Upper lobe of left lung (tissue), 4 donors: Measurements from ENCODE around the gene DCDC2C.

ENCODE experiments used
- EP300 ChIP-seq, 4 donors: sonication (generic); formaldehyde crosslinking; IDR thresholded peaks; one replicate each; pipeline ENCODE4 v1.5.1; 2017; ENCODE audit warnings: antibody characterized with exemption in 4 of 4, control low read depth in 2 of 4
- POLR2AphosphoS5 ChIP-seq, 2 donors: sonication (generic); formaldehyde crosslinking; IDR thresholded peaks; one replicate each; pipeline ENCODE4 v1.5.1; 2017; ENCODE audit warnings: antibody characterized with exemption in 2 of 2
- TF ChIP-seq, protein P1 (sequence below), 6 experiments: fragments of 450-650 bp in 4 of 6; fragments of 200-600 bp in 2 of 6; sonication (generic) in 2 of 6; IDR thresholded peaks; one replicate each; pipeline ENCODE4 v1.5.1; 2016 to 2019; ENCODE audit warnings: antibody characterized with exemption in 6 of 6

DNA sequence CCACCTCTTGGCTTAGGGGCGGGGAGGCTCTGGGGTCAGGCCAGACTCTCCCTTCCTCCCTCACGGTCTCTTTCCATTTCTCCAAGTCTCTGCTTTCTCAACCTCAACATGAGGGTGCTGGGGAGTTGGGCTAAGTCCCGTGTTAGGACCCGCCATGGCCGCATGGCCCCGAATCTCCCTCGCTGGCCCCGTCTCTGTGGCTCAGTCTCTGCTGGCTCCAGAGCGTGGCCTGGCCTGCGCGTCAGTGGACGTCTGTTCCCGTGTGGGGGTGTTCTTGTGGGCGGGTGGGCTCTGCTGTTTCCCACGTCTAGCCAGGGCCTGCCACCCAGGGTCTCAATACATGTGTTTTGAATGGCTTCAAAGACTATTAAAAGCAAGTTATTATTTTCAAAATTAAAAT lies 33.0 kb upstream of the DCDC2C start:
- TF ChIP-seq POLR2AphosphoS5 (IDR thresholded peaks at IDR 0.05) (no peak), EP300 (IDR thresholded peaks at IDR 0.05) (no peak)
- TF ChIP-seq, protein P1, sequence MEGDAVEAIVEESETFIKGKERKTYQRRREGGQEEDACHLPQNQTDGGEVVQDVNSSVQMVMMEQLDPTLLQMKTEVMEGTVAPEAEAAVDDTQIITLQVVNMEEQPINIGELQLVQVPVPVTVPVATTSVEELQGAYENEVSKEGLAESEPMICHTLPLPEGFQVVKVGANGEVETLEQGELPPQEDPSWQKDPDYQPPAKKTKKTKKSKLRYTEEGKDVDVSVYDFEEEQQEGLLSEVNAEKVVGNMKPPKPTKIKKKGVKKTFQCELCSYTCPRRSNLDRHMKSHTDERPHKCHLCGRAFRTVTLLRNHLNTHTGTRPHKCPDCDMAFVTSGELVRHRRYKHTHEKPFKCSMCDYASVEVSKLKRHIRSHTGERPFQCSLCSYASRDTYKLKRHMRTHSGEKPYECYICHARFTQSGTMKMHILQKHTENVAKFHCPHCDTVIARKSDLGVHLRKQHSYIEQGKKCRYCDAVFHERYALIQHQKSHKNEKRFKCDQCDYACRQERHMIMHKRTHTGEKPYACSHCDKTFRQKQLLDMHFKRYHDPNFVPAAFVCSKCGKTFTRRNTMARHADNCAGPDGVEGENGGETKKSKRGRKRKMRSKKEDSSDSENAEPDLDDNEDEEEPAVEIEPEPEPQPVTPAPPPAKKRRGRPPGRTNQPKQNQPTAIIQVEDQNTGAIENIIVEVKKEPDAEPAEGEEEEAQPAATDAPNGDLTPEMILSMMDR (IDR thresholded peaks at IDR 0.05): no peak
